Ishikawa (cell line): ENCODE measurements around the gene PCDHGA12.
A peak's percentile ranks its signal among the peaks of the same experiment; 100 is the strongest.
"Not testable (repeated sequence)": the region's sequence is repeated elsewhere in the genome, so short reads cannot be mapped to it uniquely, and the experiment has no call there.

ENCODE experiments used
- CEBPB ChIP-seq: IDR thresholded peaks from 2 replicates; pipeline ENCODE4 v1.6.1; 2012
- CREB1 ChIP-seq: IDR thresholded peaks from 2 replicates; pipeline ENCODE4 v1.6.1; 2012; ENCODE audit warnings: low read depth
- EP300 ChIP-seq: IDR thresholded peaks from 2 replicates; pipeline ENCODE4 v1.6.1; 2012; ENCODE audit warnings: borderline replicate concordance
- RAD21 ChIP-seq: IDR thresholded peaks from 2 replicates; pipeline ENCODE4 v1.6.1; 2012; ENCODE audit warnings: low read depth
- YY1 ChIP-seq: IDR thresholded peaks from 2 replicates; pipeline ENCODE4 v1.6.1; 2012; ENCODE audit warnings: low read depth
- TF ChIP-seq, protein P1 (sequence below): IDR thresholded peaks from 2 replicates; pipeline ENCODE4 v1.6.1; 2012; ENCODE audit warnings: low read depth, mild to moderate bottlenecking

GRCh38 chr5:141407790-141408505, 22.4 kb upstream of the PCDHGA12 start, which contains the start of gene PCDHGB6:
- not testable (repeated sequence) for TF ChIP-seq CEBPB, YY1, CREB1, EP300
- peak; percentile 26; the same call in 1 of the 2 replicates for TF ChIP-seq RAD21
- TF ChIP-seq, protein P1, sequence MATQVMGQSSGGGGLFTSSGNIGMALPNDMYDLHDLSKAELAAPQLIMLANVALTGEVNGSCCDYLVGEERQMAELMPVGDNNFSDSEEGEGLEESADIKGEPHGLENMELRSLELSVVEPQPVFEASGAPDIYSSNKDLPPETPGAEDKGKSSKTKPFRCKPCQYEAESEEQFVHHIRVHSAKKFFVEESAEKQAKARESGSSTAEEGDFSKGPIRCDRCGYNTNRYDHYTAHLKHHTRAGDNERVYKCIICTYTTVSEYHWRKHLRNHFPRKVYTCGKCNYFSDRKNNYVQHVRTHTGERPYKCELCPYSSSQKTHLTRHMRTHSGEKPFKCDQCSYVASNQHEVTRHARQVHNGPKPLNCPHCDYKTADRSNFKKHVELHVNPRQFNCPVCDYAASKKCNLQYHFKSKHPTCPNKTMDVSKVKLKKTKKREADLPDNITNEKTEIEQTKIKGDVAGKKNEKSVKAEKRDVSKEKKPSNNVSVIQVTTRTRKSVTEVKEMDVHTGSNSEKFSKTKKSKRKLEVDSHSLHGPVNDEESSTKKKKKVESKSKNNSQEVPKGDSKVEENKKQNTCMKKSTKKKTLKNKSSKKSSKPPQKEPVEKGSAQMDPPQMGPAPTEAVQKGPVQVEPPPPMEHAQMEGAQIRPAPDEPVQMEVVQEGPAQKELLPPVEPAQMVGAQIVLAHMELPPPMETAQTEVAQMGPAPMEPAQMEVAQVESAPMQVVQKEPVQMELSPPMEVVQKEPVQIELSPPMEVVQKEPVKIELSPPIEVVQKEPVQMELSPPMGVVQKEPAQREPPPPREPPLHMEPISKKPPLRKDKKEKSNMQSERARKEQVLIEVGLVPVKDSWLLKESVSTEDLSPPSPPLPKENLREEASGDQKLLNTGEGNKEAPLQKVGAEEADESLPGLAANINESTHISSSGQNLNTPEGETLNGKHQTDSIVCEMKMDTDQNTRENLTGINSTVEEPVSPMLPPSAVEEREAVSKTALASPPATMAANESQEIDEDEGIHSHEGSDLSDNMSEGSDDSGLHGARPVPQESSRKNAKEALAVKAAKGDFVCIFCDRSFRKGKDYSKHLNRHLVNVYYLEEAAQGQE: not testable (repeated sequence)
